GM12878 (cell line): ENCODE data around the gene GAMT. TPM values are rescaled to one million over a fixed set of nuclear protein-coding genes. Genes with fewer than 3 reads are reported as not detected.

Experiments
- ATAC-seq: fragments of 200-7000 bp; cut with Tn5 transposase; 3 replicates; pipeline ENCODE4 v1.9.1; 2020; ENCODE audit warnings: mild to moderate bottlenecking, moderate library complexity
- BruUV-seq: library from RNA; stranded (reverse); fragments of 400-500 nt; replicated peaks from 2 replicates; lab custom pipeline; 2021; lab: Mats Ljungman, UMichigan
- CTCF ChIA-PET: fragments of 300-600 bp; sonication (Branson Sonifier 250); formaldehyde crosslinking; extraction: SDS; loops from one replicate; lab custom pipeline; 2021; ENCODE audit warnings: inconsistent platforms; lab: Yijun Ruan, JAX
- POLR2A ChIA-PET: fragments of 350-600 bp; formaldehyde crosslinking; extraction: SDS; loops from one replicate; lab custom pipeline; 2021; ENCODE audit warnings: inconsistent platforms; lab: Charles Lee
- RAD21 ChIA-PET: fragments of 300-600 bp; sonication (Branson Sonifier 250); formaldehyde crosslinking; loops from one replicate; lab custom pipeline; 2023; ENCODE audit warnings: antibody characterized with exemption; ENCODE audit not compliant: unreplicated experiment; lab: Charles Lee
- SMC1A ChIA-PET: fragments of 300-600 bp; sonication (Branson Sonifier 250); formaldehyde crosslinking; loops from one replicate; lab custom pipeline; 2023; ENCODE audit not compliant: unreplicated experiment, uncharacterized antibody; lab: Charles Lee
- DNase-seq: peaks from one replicate; pipeline ENCODE4 v3.0.0-alpha.2; 2011; ENCODE audit warnings: low read depth, low spot score
- FAIRE-seq: peaks from 3 replicates; lab custom pipeline; 2011; peaks lifted over from hg19 to GRCh38; lab: Jason Lieb, UNC
- H2AFZ ChIP-seq: 2 replicates; pipeline ENCODE4 v1.6.0; 2011; ENCODE audit warnings: low read depth, low read length, control low read depth; ENCODE audit not compliant: control insufficient read depth
- H3K27ac ChIP-seq: 2 replicates; pipeline ENCODE4 v1.5.1; 2011; ENCODE audit warnings: control low read depth; ENCODE audit not compliant: control insufficient read depth, insufficient read depth
- H3K27me3 ChIP-seq, 2 experiments: replicated peaks in 1 of 2; 2 replicates each; pipeline versions ENCODE4 v1.6.0 to v1.6.1; 2011; ENCODE audit warnings: low read length in 1 of 2; ENCODE audit not compliant: control insufficient read depth in 2 of 2, insufficient read depth in 2 of 2
- H3K36me3 ChIP-seq, 2 experiments: 2 replicates each; pipeline ENCODE4 v1.5.1; 2011; ENCODE audit warnings: low read length in 1 of 2; ENCODE audit not compliant: control insufficient read depth in 2 of 2, insufficient read depth in 2 of 2
- H3K4me1 ChIP-seq: 2 replicates; pipeline ENCODE4 v1.6.1; 2011; ENCODE audit warnings: mild to moderate bottlenecking, low read length, moderate library complexity, mixed read lengths; ENCODE audit not compliant: control insufficient read depth, insufficient read depth
- H3K4me2 ChIP-seq: 2 replicates; pipeline ENCODE4 v1.6.0; 2011; ENCODE audit warnings: control low read depth; ENCODE audit not compliant: control insufficient read depth, insufficient read depth
- H3K4me3 ChIP-seq: fragments of 200-600 bp; sonication (generic); 2 replicates; pipeline ENCODE4 v1.5.1; 2016
- H3K79me2 ChIP-seq: 2 replicates; pipeline ENCODE4 v1.6.0; 2011; ENCODE audit warnings: low read length; ENCODE audit not compliant: control insufficient read depth, insufficient read depth
- H3K9ac ChIP-seq: 2 replicates; pipeline ENCODE4 v1.8.0; 2011; ENCODE audit warnings: low read length, control low read depth, mixed read lengths; ENCODE audit not compliant: control insufficient read depth, insufficient read depth
- H3K9me3 ChIP-seq: replicated peaks from 3 replicates; pipeline ENCODE4 v1.5.1; 2011; ENCODE audit warnings: mild to moderate bottlenecking, low read length; ENCODE audit not compliant: control insufficient read depth, insufficient read depth
- H4K20me1 ChIP-seq: 2 replicates; pipeline ENCODE4 v1.6.0; 2011; ENCODE audit not compliant: control insufficient read depth, insufficient read depth
- CTCF ChIP-seq, 3 experiments: IDR thresholded peaks in 2 of 3; conservative IDR thresholded peaks in 1 of 3; 2 replicates each; pipeline ENCODE4 v1.5.1; 2011; ENCODE audit warnings: low read depth in 3 of 3, low read length in 3 of 3, mild to moderate bottlenecking in 3 of 3, control low read depth in 2 of 3, moderate library complexity in 2 of 3, inconsistent platforms in 1 of 3, mixed read lengths in 1 of 3; ENCODE audit not compliant: control insufficient read depth in 2 of 3, insufficient read depth in 1 of 3; ENCODE audit errors: extremely low read depth in 1 of 3
- HDAC6 ChIP-seq: fragments of 200-600 bp; sonication (generic); IDR thresholded peaks from one replicate; pipeline ENCODE4 v1.8.0; 2017; ENCODE audit warnings: antibody characterized with exemption; ENCODE audit not compliant: unreplicated experiment
- WGBS: methylation state at CpG from one replicate; pipeline ENCODE4 v1.1.6; 2016; ENCODE audit warnings: low lambda C conversion rate; ENCODE audit not compliant: insufficient replicate concordance, insufficient coverage; ENCODE audit errors: missing lambda C conversion rate; 5-methylcytosine and 5-hydroxymethylcytosine counted together
- in situ Hi-C: fragments of 300-500 bp; cut with MboI; formaldehyde crosslinking; loops from 9 replicates; pipeline ENCODE4 v1.14.3; 2018; ENCODE audit warnings: mixed read lengths
- intact Hi-C: fragments of 100-400 bp; cut with micrococcal nuclease; formaldehyde crosslinking; loops from one replicate; pipeline ENCODE4 v1.14.2; 2022; ENCODE audit not compliant: unreplicated experiment
- polyA plus RNA-seq, 11 experiments: library from polyadenylated mRNA; depleted of rRNA in 4 of 11; unstranded in 6 of 11; stranded (reverse) in 5 of 11; fragments of >200 nt; fragmentation: Nextera tagmentation in 4 of 11; fragmentation: Illumina TruSeq in 1 of 11; extraction: Ambion mirVana in 4 of 11; extraction: Trizol in 1 of 11; gene quantifications; 1 replicate in 1 of 11; 2 replicates in 10 of 11; pipeline versions ENCODE4 v1.2.1 to v1.2.3, GENCODE V29; 2011 to 2016; ENCODE audit warnings: inconsistent platforms in 2 of 11, missing spikeins in 2 of 11, low read depth in 1 of 11
- total RNA-seq, 4 experiments: library from RNA; depleted of rRNA in 3 of 4; stranded (reverse); fragments of >200 nt in 3 of 4; fragmentation: Illumina TruSeq in 1 of 4; extraction: Trizol in 1 of 4; gene quantifications; 2 replicates each; pipeline versions ENCODE4 v1.2.1 to v1.2.3, GENCODE V29; 2013 to 2021
- TF ChIP-seq, protein P1 (sequence below): fragments of 450-650 bp; IDR thresholded peaks from 2 replicates; pipeline ENCODE4 v1.6.1; 2017; ENCODE audit warnings: mild to moderate bottlenecking

Gene GAMT
- total and polyA plus RNA-seq, 10 of the 15 experiments (the other 5 are each of a cell fraction or from before 2014, with no cell fraction given): 1.6 to 131 (median 38.8) TPM

DNA sequence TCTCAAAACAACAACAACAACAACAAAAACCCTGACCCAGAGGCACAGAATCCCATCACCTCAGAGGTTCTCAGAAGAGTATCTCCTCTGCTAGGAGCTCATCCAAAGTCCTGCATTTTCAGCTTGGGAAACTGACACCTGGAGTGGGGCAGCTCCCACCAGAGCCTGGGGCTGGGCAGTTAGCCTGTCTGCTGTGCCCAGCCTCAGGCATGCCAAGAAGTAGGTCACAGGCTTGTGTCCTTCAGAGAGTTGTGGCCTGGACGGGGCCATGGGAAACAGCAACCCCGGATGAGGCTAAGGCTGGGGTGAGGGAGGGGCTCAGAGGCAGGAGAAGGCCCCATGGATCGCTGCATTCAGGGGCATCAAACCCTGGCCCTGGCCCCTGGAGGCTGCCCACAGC is 15.5 kb downstream of the GAMT start:
- no TSS peak for BruUV-seq
- no peaks in the 10 kb centered on the region for H4K20me1 ChIP-seq
- TF ChIP-seq CTCF (IDR thresholded peaks at IDR 0.05 in 2 of 3, conservative IDR thresholded peaks at IDR 0.05 in 1 of 3; ENCODE audit: control insufficient read depth in 2 of 3, extremely low read depth in 1 of 3, insufficient read depth in 1 of 3, low read depth in 3 of 3, low read length in 3 of 3) (no peak), HDAC6 (no peak)
- TF ChIP-seq, protein P1, sequence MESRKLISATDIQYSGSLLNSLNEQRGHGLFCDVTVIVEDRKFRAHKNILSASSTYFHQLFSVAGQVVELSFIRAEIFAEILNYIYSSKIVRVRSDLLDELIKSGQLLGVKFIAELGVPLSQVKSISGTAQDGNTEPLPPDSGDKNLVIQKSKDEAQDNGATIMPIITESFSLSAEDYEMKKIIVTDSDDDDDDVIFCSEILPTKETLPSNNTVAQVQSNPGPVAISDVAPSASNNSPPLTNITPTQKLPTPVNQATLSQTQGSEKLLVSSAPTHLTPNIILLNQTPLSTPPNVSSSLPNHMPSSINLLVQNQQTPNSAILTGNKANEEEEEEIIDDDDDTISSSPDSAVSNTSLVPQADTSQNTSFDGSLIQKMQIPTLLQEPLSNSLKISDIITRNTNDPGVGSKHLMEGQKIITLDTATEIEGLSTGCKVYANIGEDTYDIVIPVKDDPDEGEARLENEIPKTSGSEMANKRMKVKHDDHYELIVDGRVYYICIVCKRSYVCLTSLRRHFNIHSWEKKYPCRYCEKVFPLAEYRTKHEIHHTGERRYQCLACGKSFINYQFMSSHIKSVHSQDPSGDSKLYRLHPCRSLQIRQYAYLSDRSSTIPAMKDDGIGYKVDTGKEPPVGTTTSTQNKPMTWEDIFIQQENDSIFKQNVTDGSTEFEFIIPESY: no peak
- H3K27ac ChIP-seq: no peak overlapping the region
- DNase-seq (no peak), FAIRE-seq (no peak), ATAC-seq (no peak)
- peaks cover 11% of the 10 kb centered on the region for H3K79me2 ChIP-seq
- no peak overlapping the region for H3K4me3 ChIP-seq
- H2AFZ ChIP-seq: no peak overlapping the region
- H3K9ac ChIP-seq: no peak overlapping the region
- 97% methylated on average over 3 of the region's 3 CpGs for WGBS
- no peak overlapping the region for H3K4me2 ChIP-seq
- CTCF ChIA-PET: interaction anchor here (1.0 kb wide), 1 partner anchor 141 kb away, joined by 3 read pairs; no protein-coding TSS in a partner anchor
- SMC1A ChIA-PET: no interaction called here
- H3K27me3 ChIP-seq: no peaks in the 10 kb centered on the region
- H3K4me1 ChIP-seq: no peaks in the 10 kb centered on the region
- no peaks in the 10 kb centered on the region for H3K9me3 ChIP-seq
- intact Hi-C loops: no loop called here
- H3K36me3 ChIP-seq: peaks cover 9 to 10% of the 10 kb centered on the region in 2 experiments; a peak in 3 of 4 replicates
- RAD21 ChIA-PET: no interaction called here
- in situ Hi-C loops: no loop called here
- POLR2A ChIA-PET: no interaction called here
